Activated CD4-positive, alpha-beta T cell treated with anti-CD3 and anti-CD28 coated beads, Interleukin-2, amount 50 U/mL, for 16 hours (primary cell): ENCODE measurements around the gene DYNAP.

Source experiments
- DNase-seq: peaks from one replicate; pipeline ENCODE4 v3.0.0-alpha.2; 2020

Gene DYNAP

GRCh38 chr18:54590945-54591344 is at the start of gene DYNAP:
Gene DYNAP, plus strand, starts transcription at chr18:54591245. Its CDS starts 38 bp downstream, at chr18:54591283.
- DNase-seq: no peak

- no peak for DNase-seq
Measured at GRCh38 chr18:54551590-54551989, 39.5 kb upstream of the DYNAP start.

GRCh38 chr18:54555286-54555685 is 35.8 kb upstream of the DYNAP start:
- DNase-seq: no peak

GRCh38 chr18:54555996-54556395 is 35.0 kb upstream of the DYNAP start:
- no peak for DNase-seq

- DNase-seq: no peak
Measured at GRCh38 chr18:54557958-54558357, 33.1 kb upstream of the DYNAP start.

GRCh38 chr18:54558609-54559585 is 32.1 kb upstream of the DYNAP start:
- DNase-seq: peak; percentile 29

- no peak for DNase-seq
Measured at GRCh38 chr18:54561706-54562267, 29.3 kb upstream of the DYNAP start.

GRCh38 chr18:54580202-54580729 is 10.8 kb upstream of the DYNAP start:
- DNase-seq: no peak

GRCh38 chr18:54584065-54584464 is 7.0 kb upstream of the DYNAP start:
- DNase-seq: no peak

GRCh38 chr18:54585743-54586142 is 5.3 kb upstream of the DYNAP start:
- no peak for DNase-seq

GRCh38 chr18:54604211-54604610 is 13.2 kb downstream of the DYNAP start:
- no peak for DNase-seq

- no peak for DNase-seq
Measured at GRCh38 chr18:54606835-54607212, 15.8 kb downstream of the DYNAP start.

GRCh38 chr18:54607213-54608027 is 16.4 kb downstream of the DYNAP start:
- no peak for DNase-seq

- no peak for DNase-seq
Measured at GRCh38 chr18:54608028-54608642, 17.1 kb downstream of the DYNAP start.

GRCh38 chr18:54611816-54612215 is 20.8 kb downstream of the DYNAP start:
- no peak for DNase-seq

- DNase-seq: no peak
Measured at GRCh38 chr18:54612237-54612636, 21.2 kb downstream of the DYNAP start.

GRCh38 chr18:54613174-54613573 is 22.1 kb downstream of the DYNAP start:
- no peak for DNase-seq

- DNase-seq: no peak
Measured at GRCh38 chr18:54616220-54616848, 25.3 kb downstream of the DYNAP start.

GRCh38 chr18:54622084-54622483 is 31.0 kb downstream of the DYNAP start:
- DNase-seq: no peak

GRCh38 chr18:54626779-54627178 is 35.7 kb downstream of the DYNAP start:
- no peak for DNase-seq

GRCh38 chr18:54630963-54631362 is 39.9 kb downstream of the DYNAP start:
- no peak for DNase-seq

- no peak for DNase-seq
Measured at GRCh38 chr18:54636217-54636616, 45.2 kb downstream of the DYNAP start.
